ENCODE measurements around the gene SMTN. TPM values are rescaled to one million over a fixed set of nuclear protein-coding genes. Genes with fewer than 3 reads are reported as not detected.
"Not testable (repeated sequence)": the region's sequence is repeated elsewhere in the genome, so short reads cannot be mapped to it uniquely, and the experiment has no call there.

The SMTN gene
- total RNA-seq, 2 donors from 2014 or later = 35.5 to 50.1 TPM

GRCh38 chr22:31056986-31057599 lies 24.0 kb upstream of the SMTN start:
- no peak for TF ChIP-seq POLR2A (IDR thresholded peaks at IDR 0.05)
- TF ChIP-seq CTCF (IDR thresholded peaks at IDR 0.05) = no peak
- Histone ChIP-seq H3K27ac (no peak overlapping the region), H3K27me3 (no peaks in the 10 kb centered on the region), H3K9me3 (no peaks in the 10 kb centered on the region), H3K36me3 (replicated peaks in 1 of 2; ENCODE audit: insufficient read depth in 1 of 2, low read depth in 2 of 2) (no peaks in the 10 kb centered on the region), H3K4me1 (peaks cover 13% of the 10 kb centered on the region), H3K4me3 (no peak overlapping the region)
- DNase-seq (no peak), ATAC-seq (no peak)
- intact Hi-C loops (cut with DNase I) = no loop called here
- 86 to 90% methylated on average over 5 of the region's 5 CpGs for WGBS, 2 donors

GRCh38 chr22:31059663-31060062 lies 21.5 kb upstream of the SMTN start:
- peaks cover 13% of the 10 kb centered on the region for H3K4me1 ChIP-seq
- H3K27ac ChIP-seq; H3K27me3 ChIP-seq; H3K9me3 ChIP-seq; ATAC-seq; intact Hi-C loops (cut with DNase I); H3K4me3 ChIP-seq; H3K36me3 ChIP-seq (replicated peaks in 1 of 2; ENCODE audit: insufficient read depth in 1 of 2, low read depth in 2 of 2): not testable (repeated sequence)
- 78 to 97% methylated on average over 4 to 6 of the region's 6 CpGs for WGBS, 2 donors
- DNase-seq = peak in 1 of 4 donors; percentile 15

GRCh38 chr22:31062566-31063230 lies 18.4 kb upstream of the SMTN start:
- H3K27me3 ChIP-seq = no peaks in the 10 kb centered on the region
- no peaks in the 10 kb centered on the region for H3K9me3 ChIP-seq
- WGBS, 2 donors = 74 to 94% methylated on average over 2 of the region's 2 CpGs
- DNase-seq = no peak
- no peaks in the 10 kb centered on the region for H3K36me3 ChIP-seq (replicated peaks in 1 of 2; ENCODE audit: insufficient read depth in 1 of 2, low read depth in 2 of 2)
- no peak overlapping the region for H3K27ac ChIP-seq
- intact Hi-C loops (cut with DNase I) = no loop called here
- no peak overlapping the region for H3K4me3 ChIP-seq
- TF ChIP-seq POLR2A (IDR thresholded peaks at IDR 0.05) = no peak
- no peak for TF ChIP-seq CTCF (IDR thresholded peaks at IDR 0.05)
- H3K4me1 ChIP-seq = no peaks in the 10 kb centered on the region
- ATAC-seq = no peak

- no peak for TF ChIP-seq POLR2A (IDR thresholded peaks at IDR 0.05)
- no peak for TF ChIP-seq CTCF (IDR thresholded peaks at IDR 0.05)
- DNase-seq = no peak
- H3K4me1 ChIP-seq = no peaks in the 10 kb centered on the region
- no peaks in the 10 kb centered on the region for H3K9me3 ChIP-seq
- H3K36me3 ChIP-seq (replicated peaks in 1 of 2; ENCODE audit: insufficient read depth in 1 of 2, low read depth in 2 of 2) = no peaks in the 10 kb centered on the region
- no peak overlapping the region for H3K4me3 ChIP-seq
- intact Hi-C loops (cut with DNase I) = no loop called here
- H3K27me3 ChIP-seq = no peaks in the 10 kb centered on the region
- no peak overlapping the region for H3K27ac ChIP-seq
- ATAC-seq = no peak
- WGBS, 2 donors = 88 to 91% methylated on average over 6 of the region's 6 CpGs
Observed at GRCh38 chr22:31064369-31064768, 16.7 kb upstream of the SMTN start.

- TF ChIP-seq POLR2A (IDR thresholded peaks at IDR 0.05) (no peak), CTCF (IDR thresholded peaks at IDR 0.05) (no peak)
- no peaks in the 10 kb centered on the region for H3K27me3 ChIP-seq
- no peak overlapping the region for H3K4me3 ChIP-seq
- H3K27ac ChIP-seq = no peak overlapping the region
- intact Hi-C loops (cut with DNase I) = no loop called here
- H3K36me3 ChIP-seq (replicated peaks in 1 of 2; ENCODE audit: insufficient read depth in 1 of 2, low read depth in 2 of 2) = no peaks in the 10 kb centered on the region
- ATAC-seq (no peak), DNase-seq (no peak)
- H3K9me3 ChIP-seq = no peaks in the 10 kb centered on the region
- WGBS, 2 donors = 82 to 86% methylated on average over 10 to 11 of the region's 11 CpGs
- no peaks in the 10 kb centered on the region for H3K4me1 ChIP-seq
Observed at GRCh38 chr22:31068970-31069369, 12.1 kb upstream of the SMTN start.

GRCh38 chr22:31069691-31070314 lies 11.3 kb upstream of the SMTN start:
- H3K9me3 ChIP-seq; intact Hi-C loops (cut with DNase I); H3K36me3 ChIP-seq (replicated peaks in 1 of 2; ENCODE audit: insufficient read depth in 1 of 2, low read depth in 2 of 2); H3K27me3 ChIP-seq; DNase-seq; H3K4me3 ChIP-seq; ATAC-seq; H3K27ac ChIP-seq; H3K4me1 ChIP-seq: not testable (repeated sequence)
- 72 to 87% methylated on average over 4 to 5 of the region's 6 CpGs for WGBS, 2 donors

- H3K4me3 ChIP-seq; H3K36me3 ChIP-seq (replicated peaks in 1 of 2; ENCODE audit: insufficient read depth in 1 of 2, low read depth in 2 of 2); H3K27ac ChIP-seq; H3K27me3 ChIP-seq; intact Hi-C loops (cut with DNase I); H3K9me3 ChIP-seq; H3K4me1 ChIP-seq; DNase-seq; ATAC-seq: not testable (repeated sequence)
- 69 to 83% methylated on average over 9 of the region's 9 CpGs for WGBS, 2 donors
Observed at GRCh38 chr22:31073125-31073524, 8.0 kb upstream of the SMTN start.

All from body of pancreas (tissue), 4 donors.